ENCODE data around the gene PFDN1.

PFDN1 gene

GRCh38 chr5:140295414-140295813 lies 7.5 kb downstream of the PFDN1 start:
- ATAC-seq: no peak

DNA sequence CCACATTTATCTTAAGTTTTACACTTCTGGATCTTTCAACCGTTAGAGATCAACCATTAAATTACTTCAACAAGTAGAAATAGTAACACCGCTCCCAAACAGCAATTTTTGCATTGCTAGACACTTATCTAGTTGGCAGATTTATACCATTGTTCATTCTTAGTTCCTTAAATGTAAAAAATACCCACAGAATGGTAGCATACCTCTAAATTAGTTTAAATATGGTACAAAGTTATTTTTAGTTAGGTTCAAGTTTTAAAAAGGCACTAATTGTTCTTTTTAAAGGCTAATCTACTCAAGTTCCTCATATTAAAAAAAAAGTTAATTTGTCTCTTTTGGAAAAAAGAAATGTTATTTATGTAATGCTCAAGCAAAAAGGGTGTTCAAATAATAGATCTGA lies 8.1 kb downstream of the PFDN1 start:
- no peak for ATAC-seq

DNA sequence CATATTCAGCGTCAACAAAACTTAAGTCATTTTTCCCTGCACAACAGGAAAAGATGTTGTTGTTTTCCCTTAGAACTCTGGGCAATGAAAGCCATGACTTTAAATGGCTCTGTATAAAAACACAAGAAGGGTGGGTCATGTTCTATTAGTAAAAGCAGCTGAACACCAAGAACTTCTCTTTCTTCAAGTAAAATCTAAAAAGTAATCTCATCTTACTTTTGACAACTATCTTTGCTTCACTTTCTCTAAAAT lies 9.1 kb downstream of the PFDN1 start:
- ATAC-seq: no peak

DNA sequence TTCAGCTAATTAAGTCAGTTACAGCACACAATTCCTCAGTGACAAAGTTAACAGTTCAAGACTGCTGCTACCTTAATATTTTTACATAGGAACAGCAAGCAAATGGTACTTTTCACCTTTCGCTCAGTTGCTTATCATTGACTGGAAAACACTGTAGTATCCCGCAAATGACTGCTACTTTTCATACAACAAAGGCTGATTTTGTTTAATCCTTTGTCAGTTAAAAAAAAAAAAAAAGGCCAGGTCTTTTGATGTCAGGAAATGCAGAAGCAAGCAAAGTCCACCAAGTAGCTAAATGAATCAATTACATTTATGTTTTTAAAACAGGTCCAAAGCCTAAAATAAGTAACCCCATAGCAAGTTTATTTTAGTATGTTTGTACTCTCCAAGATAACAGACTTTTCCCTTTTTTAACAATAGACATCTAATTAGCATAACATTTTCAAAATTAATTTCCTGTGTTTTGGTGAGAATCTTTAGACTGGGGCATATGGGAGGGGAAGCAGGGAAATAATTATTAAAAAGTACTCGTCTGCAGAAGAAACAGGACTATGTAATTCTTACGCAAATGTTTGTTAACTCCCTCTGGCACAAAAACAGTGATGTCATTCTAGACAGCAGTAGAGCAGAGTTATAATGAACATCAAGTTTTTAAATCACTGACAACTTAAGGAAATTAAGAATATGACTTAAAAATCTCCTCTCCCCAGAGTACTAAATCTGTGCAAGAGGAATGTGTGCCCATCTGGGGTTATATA lies 9.6 kb downstream of the PFDN1 start:
- no peak for ATAC-seq

DNA sequence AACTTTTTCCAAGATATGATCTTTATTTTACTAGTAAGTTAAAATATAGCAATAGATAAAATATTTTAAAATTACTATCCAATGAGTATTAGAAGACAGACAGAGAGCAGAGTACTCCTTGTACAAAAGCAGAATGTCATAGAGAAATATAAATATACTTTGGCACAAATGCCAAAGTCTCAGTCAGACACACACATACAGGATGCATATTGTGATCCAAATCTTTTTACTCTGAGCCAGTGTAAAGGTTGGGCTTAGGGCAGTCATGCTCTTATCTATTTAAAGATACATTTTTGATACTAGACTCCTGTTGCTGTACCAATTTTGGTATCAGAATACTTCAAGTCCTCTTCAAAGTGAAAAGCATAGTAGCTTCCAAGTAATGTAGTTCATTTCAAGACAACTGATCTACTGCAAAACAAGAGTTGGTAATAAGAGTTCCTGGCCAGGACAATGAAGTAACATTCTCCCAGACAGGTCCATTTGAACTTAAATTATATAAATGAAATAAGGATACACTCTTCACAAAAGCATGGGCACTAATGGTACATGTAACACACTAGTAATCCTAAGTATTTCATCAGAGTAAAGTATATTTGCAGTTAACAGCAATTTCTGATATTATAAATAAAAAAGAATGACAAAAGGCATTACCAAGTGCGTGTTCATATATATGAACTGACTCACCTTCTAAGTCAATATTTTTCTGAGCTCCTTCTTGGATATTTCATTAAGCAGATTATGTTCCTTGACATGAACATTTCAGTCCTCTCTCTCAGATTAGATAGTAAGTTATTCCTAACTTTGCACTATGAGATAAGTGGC lies 10.5 kb downstream of the PFDN1 start:
- ATAC-seq: no peak

DNA sequence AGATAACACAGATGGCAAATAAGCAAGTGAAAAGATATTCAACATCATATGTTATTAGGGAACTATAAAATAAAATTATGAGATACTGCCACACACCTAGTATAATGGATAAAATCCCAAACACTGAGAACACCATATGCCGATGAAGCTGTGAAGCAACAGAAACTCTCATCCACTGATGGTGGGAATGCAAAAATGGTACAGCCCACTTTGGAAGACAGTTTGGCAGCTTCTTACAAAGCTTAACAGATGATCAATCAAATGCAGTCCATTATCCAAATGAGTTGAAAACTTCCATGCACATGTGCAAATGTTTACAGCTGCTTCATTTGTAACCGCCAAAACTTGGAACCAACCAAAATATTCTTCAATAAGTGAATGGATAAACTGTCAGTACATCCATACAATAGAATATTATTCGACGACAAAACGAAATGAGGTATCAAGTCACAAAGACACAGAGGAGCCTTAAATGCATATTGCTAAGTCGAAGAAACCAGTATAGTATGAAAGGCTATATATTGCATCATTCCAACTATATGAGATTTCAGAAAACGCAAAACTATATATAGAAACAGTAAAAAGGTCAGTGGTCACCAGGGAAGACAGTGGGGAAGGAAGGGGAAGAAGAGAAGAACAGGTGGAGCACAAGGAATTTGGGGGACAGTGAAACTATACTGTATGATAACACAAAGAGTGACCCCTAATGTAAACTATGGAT lies 14.9 kb downstream of the PFDN1 start:
- ATAC-seq: no peak

- no peak for ATAC-seq
Observed at GRCh38 chr5:140286424-140286823, 16.5 kb downstream of the PFDN1 start.

GRCh38 chr5:140284013-140284412 lies 18.9 kb downstream of the PFDN1 start:
- ATAC-seq: no peak

DNA sequence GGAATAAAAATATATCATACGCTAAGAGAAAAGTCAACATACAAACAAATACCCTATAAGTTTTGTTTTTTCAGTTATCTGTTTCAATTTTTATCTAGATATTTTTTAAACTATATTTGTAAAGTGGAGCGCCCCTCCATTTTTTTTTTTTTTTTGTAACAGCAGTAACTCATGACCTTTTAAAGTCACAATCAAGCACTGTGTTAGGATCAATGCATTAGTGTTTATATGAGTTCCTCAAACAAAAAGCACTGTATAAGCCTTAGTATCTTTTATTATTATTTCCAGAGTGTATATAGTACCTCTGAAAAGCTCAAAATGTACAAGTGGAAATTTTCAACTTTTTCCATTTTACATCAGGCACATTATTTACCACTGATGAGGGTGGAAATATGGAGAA lies 20.6 kb downstream of the PFDN1 start:
- ATAC-seq: no peak

GRCh38 chr5:140275837-140276236 lies 27.1 kb downstream of the PFDN1 start:
- no peak for ATAC-seq

DNA sequence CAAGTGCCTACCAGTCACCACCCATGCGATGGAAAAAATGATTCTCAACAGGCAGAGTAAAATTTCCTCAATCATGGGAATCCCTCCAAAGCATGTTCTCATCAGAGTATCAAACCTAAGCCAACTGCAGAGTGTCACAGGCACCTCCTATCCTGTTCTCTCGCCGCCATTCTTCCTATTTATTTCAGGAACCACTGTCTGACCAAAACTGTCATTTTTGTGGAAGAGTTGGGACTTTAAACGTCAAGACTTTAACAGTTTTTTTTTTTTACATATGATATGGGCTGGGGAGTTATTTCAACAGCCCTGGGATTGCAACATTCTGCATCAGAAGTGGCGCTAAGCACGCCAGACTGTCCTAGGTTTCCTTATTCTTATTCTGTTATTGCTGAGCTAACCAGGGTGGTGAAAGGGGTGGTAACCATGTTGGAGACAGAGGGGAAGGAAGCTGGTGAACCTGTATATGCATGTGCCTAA lies 29.5 kb downstream of the PFDN1 start:
- no peak for ATAC-seq

DNA sequence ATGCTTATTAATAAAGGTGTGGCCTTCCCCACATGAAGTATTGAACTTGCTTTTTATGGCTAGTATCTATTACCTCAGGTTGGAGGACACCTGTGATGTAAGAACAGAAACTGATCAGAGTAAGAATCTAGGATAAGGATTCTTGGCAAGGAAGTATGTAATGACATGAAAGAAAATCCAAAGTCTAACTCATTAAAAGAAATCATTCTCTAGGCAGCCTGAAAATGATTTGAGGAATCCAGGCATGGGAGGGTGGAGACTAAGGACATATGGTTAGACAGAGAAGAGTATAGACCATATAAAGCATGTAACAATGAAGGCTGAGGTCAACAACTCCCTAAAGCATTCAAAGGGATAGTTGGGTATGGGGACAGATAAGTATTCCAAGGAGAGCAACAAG lies 32.9 kb downstream of the PFDN1 start:
- no peak for ATAC-seq

GRCh38 chr5:140267559-140268018 lies 35.3 kb downstream of the PFDN1 start:
- no peak for ATAC-seq

DNA sequence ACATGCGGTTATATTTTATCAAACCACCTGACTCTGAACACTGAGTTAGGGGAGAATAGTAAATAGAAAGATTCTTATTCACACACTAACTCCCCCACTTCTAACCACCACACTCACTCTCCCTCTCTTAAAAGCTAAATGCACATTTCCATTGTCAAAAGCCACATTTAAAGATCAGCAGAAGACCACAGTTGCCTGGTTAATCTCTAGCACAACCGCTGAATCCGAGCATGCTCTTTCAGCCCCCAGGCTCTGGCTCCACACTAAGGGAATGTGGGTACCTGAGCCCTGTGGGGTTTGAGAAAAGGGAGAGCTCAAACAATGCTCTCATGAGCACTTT lies 35.7 kb downstream of the PFDN1 start:
- ATAC-seq: no peak

DNA sequence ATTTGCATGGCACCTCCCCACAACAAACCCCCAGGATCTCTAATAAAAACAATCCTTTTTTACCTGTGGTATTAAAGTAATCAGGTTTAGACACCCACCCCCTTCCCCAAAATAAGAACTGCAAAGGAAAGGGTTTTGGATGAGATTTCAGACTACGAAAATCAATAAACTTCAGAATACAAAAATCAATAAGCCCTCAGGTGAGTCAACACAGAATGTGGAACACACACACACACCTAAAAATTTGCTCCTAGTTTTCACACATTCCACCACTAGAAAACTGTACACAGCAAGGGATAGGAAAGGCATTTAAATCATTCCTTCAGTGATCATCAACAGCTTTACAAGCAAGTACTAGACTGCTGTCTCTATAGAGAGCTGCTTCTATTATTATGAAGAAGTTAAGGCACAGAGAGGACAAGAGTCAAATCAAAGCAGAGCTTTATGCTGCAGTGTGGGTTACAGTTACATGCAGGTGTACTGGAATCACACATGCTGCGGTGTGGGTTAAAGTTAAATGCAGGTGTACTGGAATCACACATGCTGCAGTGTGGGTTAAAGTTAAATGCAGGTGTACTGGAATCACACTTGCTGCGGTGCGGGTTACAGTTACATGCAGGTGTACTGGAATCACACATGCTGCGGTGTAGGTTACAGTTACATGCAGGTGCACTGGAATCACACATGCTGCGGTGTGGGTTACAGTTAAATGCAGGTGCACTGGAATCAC lies 36.3 kb downstream of the PFDN1 start:
- ATAC-seq: no peak

DNA sequence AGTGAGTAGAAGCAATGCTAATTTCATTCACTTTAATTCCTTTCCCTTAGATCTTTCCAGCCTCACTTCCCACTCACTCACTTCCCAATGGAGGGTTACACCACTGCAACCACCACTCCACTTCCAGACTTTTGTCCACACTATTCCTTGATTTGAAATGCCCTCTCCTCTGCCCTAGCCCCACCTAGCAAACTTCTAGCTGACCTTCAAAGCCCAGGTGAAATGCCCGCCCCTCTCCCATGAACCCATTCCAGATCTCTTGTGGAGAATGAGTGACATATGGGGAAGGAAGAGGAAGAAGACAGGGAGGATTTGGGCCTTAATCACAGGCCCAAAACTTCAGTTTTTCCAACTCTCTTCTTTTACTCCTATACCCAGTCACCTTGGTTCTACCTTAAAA lies 37.1 kb downstream of the PFDN1 start:
- no peak for ATAC-seq

GRCh38 chr5:140262839-140263238 lies 40.1 kb downstream of the PFDN1 start:
- ATAC-seq: no peak

- ATAC-seq: no peak
Observed at GRCh38 chr5:140262221-140262620, 40.7 kb downstream of the PFDN1 start.

DNA sequence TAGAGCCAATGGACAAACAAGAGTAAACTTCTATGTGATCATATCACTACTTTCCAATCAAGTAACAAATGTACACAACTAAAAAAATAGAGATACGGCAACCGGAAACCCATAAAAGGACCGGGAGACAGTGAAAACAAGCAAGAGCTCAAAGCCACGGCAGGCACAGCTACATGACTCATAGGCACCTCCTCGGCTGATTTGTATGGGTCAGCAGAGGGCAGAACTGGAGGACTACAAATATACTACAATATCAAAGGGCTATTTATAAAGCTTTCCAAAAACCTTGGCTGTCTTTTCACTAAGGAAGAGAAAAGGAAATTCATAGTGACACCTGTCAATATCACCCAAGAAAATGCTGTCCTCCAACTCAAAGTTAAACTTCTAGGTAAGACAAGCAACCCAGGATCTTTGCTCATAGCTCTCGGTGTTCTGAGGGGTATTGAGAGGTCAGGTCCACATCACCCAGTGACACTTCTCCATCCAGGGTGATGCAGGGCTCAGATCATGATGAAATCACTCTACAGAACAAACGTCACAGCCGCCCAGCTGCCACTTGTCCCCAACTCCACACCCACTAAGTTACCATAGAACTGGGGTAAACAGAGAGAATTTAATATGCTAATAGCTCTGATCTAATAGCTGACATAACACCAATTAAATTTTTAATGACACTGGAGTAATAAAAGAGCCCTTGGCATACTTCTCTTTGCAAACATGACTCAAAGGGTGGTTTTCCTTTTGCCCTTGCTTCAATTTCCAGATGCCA lies 41.3 kb downstream of the PFDN1 start:
- peak in 1 of 2 donors; percentile 38 for ATAC-seq

DNA sequence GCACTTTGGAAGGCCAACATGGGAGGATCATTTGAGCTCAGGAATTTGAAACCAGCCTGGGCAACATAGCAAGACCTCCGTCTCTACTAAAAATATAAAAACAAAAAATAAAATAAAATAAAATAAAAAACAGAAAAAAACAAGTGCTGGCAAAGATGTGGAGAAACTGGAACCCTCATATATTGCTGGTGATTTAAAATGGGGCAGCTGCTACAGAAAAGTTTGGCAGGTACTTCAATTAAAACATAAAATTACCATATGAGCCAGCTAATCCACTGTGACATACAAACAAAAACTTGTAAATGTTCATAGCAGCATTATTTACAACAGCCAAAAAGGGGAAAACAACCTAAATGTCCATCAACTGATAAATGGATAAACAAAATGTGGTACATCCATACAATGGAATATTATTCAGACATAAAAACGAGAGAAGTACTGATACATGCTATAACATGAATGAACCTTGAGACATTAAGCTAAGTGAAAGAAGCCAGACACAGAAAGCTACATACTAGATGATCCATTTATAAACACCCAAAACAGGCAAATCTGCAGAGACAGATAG lies 42.7 kb downstream of the PFDN1 start:
- no peak for ATAC-seq

- ATAC-seq: peak in 1 of 2 donors; percentile 41
Observed at GRCh38 chr5:140259500-140259899, 43.4 kb downstream of the PFDN1 start.

DNA sequence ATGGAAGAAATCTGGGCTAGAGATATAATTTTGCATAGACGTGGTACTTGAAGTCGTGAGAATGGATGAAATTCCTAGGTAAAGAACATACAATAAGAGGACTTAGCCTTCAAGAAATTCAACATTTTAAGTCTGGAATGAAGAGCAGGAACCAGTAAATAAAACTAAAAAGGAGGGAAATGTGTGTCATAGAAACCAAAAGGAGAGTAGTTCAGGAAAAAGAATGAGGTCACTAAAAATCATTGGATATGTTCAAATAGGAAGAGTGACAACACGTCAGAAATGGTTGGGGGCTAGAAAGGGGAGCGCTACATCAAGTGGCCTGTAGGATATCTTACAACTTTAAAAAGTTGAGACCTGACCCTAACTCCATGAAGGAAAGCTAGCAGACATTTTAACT lies 44.0 kb downstream of the PFDN1 start:
- ATAC-seq: no peak
